HG03135 (cell line): ENCODE results near the gene CHPF.

Experiments
- ATAC-seq: cut with Tn5 transposase; IDR thresholded peaks from one replicate; pipeline ENCODE4 v1.9.1; 2021; ENCODE audit warnings: mild to moderate bottlenecking, moderate library complexity; ENCODE audit not compliant: unreplicated experiment

CHPF gene

DNA sequence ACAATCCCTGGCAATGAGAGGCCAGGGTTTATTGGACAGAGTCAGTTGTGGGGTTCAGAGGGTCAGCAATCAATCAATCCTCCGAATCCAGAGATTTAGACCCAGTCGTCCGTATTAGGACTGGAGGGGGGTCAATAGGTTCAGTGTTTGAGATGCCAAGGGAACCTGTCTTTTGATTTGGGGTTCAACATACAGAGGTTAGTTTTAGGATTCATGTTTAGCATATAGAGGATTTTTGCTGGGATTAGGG, 44.6 kb downstream of the CHPF start:
- no peak for ATAC-seq

- peak; percentile 97 for ATAC-seq
Observed at GRCh38 chr2:219498280-219499057, 45.1 kb downstream of the CHPF start, which contains the start of gene GMPPA. Gene GMPPA (plus strand): TSS chr2:219498891. CDS start chr2:219499976, 1,085 bp downstream.

DNA sequence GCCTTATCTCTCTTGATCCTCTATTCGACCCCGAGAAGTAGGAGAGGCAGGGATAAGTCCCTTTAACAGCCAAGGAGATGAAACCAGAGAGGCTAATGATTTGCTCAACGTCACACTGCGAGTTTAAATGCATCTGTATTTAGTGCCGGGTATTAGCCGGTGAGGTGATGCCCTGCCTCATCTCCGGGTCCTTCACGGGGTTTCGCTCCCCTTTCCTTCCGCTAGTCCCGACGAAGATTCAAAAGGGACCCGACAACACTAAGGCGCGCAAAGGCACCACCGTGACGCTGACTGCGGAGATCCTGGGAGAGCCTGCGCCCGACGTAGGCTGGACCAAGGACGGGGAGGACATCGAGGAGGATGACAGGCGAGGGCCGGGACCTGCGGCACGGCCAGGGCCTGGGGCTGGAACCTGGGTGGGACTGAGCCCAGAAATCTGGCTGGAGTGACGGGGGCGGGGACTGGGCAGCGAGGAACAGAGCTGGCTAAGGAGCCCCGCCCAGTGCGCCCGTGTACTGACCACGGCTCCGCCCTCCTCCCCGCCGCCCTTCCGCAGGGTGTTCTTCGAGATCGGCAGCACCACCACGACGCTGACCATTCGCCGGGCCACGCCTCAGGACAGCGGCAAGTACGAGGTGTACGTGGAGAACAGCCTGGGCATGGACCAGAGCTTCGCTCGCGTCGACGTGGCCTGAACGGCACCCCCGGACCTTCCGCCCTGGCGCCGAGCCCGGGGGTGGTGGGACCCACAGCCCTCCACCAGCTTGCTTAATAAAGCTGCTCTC, 45.9 kb downstream of the CHPF start:
- peak; percentile 8 for ATAC-seq

- no peak for ATAC-seq
Observed at GRCh38 chr2:219496825-219497494, 46.6 kb downstream of the CHPF start.

DNA sequence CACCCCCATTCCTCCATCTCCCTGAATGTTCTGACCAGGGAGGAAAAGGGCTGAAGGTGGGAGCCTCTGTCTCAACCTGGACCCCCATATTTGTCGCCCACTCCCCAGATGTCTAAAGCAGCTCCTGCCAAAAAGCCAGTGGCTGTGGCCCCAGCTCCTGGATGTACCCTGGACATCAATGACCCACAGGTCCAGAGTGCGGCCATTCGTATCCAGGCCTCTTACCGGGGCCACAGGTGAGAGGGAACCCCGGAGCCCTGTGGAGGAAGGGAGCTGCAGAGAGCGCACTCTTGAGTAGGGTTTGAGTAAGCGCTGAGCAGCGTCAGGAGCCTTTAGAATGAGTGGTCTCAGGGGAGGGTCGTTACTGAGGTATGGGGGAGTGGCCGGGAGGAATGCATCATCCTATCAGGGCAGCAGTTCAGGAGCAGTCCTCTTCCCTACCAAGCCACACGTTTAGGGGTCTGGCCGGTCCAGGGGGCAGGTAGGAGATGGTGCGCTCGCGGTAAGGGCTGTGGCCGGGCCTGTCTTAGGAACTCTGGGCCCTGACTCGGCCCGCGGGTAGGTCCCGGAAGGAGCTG, 47.3 kb downstream of the CHPF start:
- ATAC-seq, result no peak

DNA sequence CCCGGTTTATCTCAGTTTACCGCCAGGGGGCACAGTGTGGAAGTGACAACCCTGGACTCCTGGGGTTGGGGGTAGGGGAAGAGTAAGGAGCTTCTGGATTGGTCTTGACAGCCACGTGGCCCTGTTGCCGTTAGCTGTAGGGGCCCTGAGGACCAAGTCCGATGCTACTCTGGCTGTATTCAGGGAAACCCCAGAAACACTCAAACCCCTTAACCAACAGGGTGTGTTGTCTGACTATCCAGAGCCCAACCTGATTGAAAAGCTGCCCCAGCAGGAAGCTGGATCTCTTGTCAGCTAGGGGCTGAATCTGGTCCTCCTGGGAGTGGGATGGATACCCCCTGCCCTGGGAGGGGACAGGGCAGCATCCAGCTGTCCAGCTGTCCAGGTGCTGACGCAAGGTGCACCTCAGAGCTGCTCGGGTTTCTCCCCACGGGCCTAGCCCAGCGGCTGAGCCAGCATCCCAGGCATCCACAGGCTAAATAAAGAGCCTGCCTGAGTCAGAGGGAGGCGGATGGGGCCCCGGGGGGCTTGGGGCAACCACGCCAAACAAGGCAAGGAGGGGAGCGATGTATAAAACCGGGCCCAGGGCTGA, 48.0 kb downstream of the CHPF start:
- ATAC-seq, result no peak

- no peak for ATAC-seq
Observed at GRCh38 chr2:219494952-219495530, 48.6 kb downstream of the CHPF start.

- no peak for ATAC-seq
Observed at GRCh38 chr2:219493086-219493485, 50.5 kb downstream of the CHPF start.

DNA sequence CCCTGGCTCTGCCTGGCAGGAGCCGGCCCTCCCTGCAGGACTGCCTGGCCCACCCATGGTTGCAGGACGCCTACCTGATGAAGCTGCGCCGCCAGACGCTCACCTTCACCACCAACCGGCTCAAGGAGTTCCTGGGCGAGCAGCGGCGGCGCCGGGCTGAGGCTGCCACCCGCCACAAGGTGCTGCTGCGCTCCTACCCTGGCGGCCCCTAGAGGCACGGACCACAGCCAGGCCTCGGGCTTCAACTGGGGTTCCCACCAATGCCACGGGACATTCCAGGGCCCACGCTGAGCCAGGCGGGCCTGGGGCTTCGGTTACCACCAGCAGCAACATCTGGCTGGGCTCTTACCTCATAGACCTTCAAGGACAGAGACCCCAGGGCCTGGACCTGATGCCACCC, 51.0 kb downstream of the CHPF start:
- ATAC-seq, result no peak

DNA sequence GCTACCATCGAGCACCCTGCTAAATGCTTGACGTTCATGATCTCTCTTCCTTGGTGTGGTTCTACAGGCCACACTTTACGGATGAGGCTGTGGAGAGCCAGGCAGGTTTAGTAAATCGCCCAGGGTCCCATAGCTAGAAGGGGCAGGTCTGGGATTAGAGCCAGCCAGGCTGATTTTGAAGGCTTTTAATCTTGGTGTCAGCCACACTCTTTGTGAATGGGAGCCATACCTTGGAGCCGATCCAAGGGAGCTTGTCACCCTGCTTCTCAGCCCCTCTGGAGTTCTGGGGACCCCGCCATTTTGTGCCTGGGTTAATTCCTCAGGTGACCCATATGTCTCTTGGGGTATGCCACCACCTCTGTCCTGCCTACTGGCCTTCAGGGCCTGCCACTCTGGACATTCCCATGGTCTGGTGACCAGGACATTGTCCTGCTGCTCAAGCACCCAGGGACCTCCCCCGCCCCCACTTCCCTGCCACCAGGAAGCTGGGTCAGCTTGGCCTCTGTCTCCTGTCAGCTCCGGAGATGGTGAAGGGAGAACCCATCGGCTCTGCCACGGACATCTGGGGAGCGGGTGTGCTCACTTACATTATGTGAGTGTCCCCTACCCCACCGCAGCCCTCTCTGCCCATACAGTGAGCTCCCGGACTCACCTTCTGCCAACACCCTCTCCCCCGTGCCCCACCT, 52.2 kb downstream of the CHPF start:
- no peak for ATAC-seq

DNA sequence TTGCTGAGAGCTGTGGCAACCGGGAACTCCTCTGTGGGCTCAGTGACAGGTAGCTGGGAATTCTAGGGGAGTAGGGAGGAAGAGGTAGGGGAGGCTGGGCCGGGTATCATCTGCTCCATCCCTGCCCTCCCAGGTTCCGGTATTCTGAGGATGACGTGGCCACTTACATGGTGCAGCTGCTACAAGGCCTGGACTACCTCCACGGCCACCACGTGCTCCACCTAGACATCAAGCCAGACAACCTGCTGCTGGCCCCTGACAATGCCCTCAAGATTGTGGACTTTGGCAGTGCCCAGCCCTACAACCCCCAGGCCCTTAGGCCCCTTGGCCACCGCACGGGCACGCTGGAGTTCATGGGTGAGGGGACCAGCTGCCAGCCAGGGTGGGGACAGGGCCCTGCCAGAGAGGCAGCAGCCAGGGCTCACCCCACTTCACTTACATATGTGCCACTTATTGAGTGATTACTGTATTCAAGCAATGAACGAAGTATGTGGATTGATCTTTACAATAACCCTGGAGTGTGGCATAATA, 52.9 kb downstream of the CHPF start:
- ATAC-seq, result no peak

GRCh38 chr2:219490186-219490585, 53.4 kb downstream of the CHPF start:
- no peak for ATAC-seq

DNA sequence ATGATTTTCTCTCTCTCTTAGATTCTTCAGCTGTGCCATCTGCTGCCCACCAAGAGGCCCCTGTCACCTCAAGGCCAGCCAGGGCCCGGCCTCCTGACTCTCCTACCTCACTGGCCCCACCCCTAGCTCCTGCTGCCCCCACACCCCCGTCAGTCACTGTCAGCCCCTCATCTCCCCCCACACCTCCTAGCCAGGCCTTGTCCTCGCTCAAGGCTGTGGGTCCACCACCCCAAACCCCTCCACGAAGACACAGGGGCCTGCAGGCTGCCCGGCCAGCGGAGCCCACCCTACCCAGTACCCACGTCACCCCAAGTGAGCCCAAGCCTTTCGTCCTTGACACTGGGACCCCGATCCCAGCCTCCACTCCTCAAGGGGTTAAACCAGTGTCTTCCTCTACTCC, 54.3 kb downstream of the CHPF start:
- ATAC-seq, result no peak
